Tibial nerve (tissue), 4 donors: ENCODE results near the gene HSD17B12. TPM values are rescaled to one million over a fixed set of nuclear protein-coding genes. Genes with fewer than 3 reads are reported as not detected.

Experiments
- DNase-seq, 2 donors: peaks; one replicate each; pipeline ENCODE4 v3.0.0-alpha.2; 2019; ENCODE audit warnings: low spot score in 2 of 2
- H3K27ac ChIP-seq, 4 donors: fragments of 200-600 bp; sonication (generic) in 3 of 4; one replicate each; pipeline ENCODE4 v1.5.1; 2017 to 2019; ENCODE audit warnings: mild to moderate bottlenecking in 1 of 4
- H3K27me3 ChIP-seq, 2 donors: fragments of 200-600 bp; sonication (generic) in 1 of 2; one replicate each; pipeline versions ENCODE4 v1.5.1 to v1.6.0; 2017 to 2019
- H3K36me3 ChIP-seq, 3 donors: fragments of 200-600 bp; sonication (generic); one replicate each; pipeline ENCODE4 v1.5.1; 2018 to 2019
- H3K4me1 ChIP-seq, 4 donors: fragments of 200-600 bp; sonication (generic) in 3 of 4; one replicate each; pipeline ENCODE4 v1.5.1; 2017 to 2019
- H3K4me3 ChIP-seq, 4 donors: fragments of 200-600 bp; sonication (generic) in 3 of 4; one replicate each; pipeline ENCODE4 v1.5.1; 2017 to 2019; ENCODE audit warnings: mild to moderate bottlenecking in 1 of 4, moderate library complexity in 1 of 4
- H3K9me3 ChIP-seq, 4 donors: fragments of 200-600 bp; sonication (generic) in 3 of 4; one replicate each; pipeline ENCODE4 v1.5.1; 2017 to 2019
- CTCF ChIP-seq, 5 experiments: fragments of 200-600 bp in 3 of 5; fragments of 450-650 bp in 2 of 5; sonication (generic) in 3 of 5; IDR thresholded peaks; one replicate each; pipeline ENCODE4 v1.5.1; 2016 to 2019; ENCODE audit warnings: antibody characterized with exemption in 5 of 5, mild to moderate bottlenecking in 3 of 5, moderate library complexity in 2 of 5
- EP300 ChIP-seq, 2 donors: sonication (generic); formaldehyde crosslinking; IDR thresholded peaks; one replicate each; pipeline ENCODE4 v1.6.1; 2017; ENCODE audit warnings: antibody characterized with exemption in 2 of 2, mild to moderate bottlenecking in 1 of 2
- POLR2A ChIP-seq, 2 donors: fragments of 450-650 bp; IDR thresholded peaks; one replicate each; pipeline ENCODE4 v1.6.1; 2017; ENCODE audit warnings: antibody characterized with exemption in 2 of 2, mild to moderate bottlenecking in 2 of 2, moderate library complexity in 2 of 2
- WGBS, 2 donors: methylation state at CpG; one replicate each; pipeline ENCODE4 v1.1.5; 2018; 5-methylcytosine and 5-hydroxymethylcytosine counted together
- total RNA-seq, 4 donors: library from RNA; depleted of rRNA; stranded (reverse); fragments of >200 nt; gene quantifications; one replicate each; pipeline ENCODE4 v1.1.0, GENCODE V29; 2016

HSD17B12 gene
- total RNA-seq, 4 donors from 2014 or later, result 54.9 to 75.9 (median 62.9) TPM

GRCh38 chr11:43879789-43880639 is 199.5 kb downstream of the HSD17B12 start:
- Histone ChIP-seq H3K27me3 (peaks cover 0 to 27% of the 10 kb centered on the region in 2 donors), H3K27ac (peak overlapping the region in 3 of 4 donors; percentile 62 to 86 (median 72)), H3K4me3 (peak overlapping the region; percentile 57 to 99 (median 92)), H3K9me3 (no peaks in the 10 kb centered on the region), H3K4me1 (peaks cover 0 to 27% (median 15%) of the 10 kb centered on the region in 4 donors), H3K36me3 (peaks cover 0 to 28% (median 4%) of the 10 kb centered on the region in 3 donors)
- 45 to 48% methylated on average over 13 of the region's 13 CpGs for WGBS, 2 donors
- TF ChIP-seq CTCF (IDR thresholded peaks at IDR 0.05), result no peak
- no peak for TF ChIP-seq EP300 (IDR thresholded peaks at IDR 0.05)
- TF ChIP-seq POLR2A (IDR thresholded peaks at IDR 0.05), result no peak
- DNase-seq, result no peak

GRCh38 chr11:43880640-43881159 is 200.2 kb downstream of the HSD17B12 start, which contains the start of gene ALKBH3:
Gene ALKBH3 (plus strand): TSS chr11:43880831. CDS start chr11:43882653, 1,822 bp downstream.
- Histone ChIP-seq H3K27ac (peak within 1 kb of the TSS in 3 of 4 donors; percentile 72 to 86 (median 74)), H3K4me3 (peak within 1 kb of the TSS; percentile 57 to 99 (median 92)), H3K9me3 (no peaks in the 10 kb centered on the region), H3K4me1 (peaks cover 0 to 27% (median 15%) of the 10 kb centered on the region in 4 donors), H3K36me3 (peaks cover 0 to 35% (median 4%) of the 10 kb centered on the region in 3 donors), H3K27me3 (peaks cover 0 to 20% of the 10 kb centered on the region in 2 donors)
- peak; percentile 86 to 87 for DNase-seq
- 0 to 1% methylated on average over 19 to 33 of the region's 36 CpGs for WGBS, 2 donors
- TF ChIP-seq POLR2A (IDR thresholded peaks at IDR 0.05) (no peak), EP300 (IDR thresholded peaks at IDR 0.05) (peak; percentile 42 to 86), CTCF (IDR thresholded peaks at IDR 0.05) (peak in 2 of 5 experiments; percentile 28 to 62)

- H3K27me3 ChIP-seq, result no peaks in the 10 kb centered on the region
- H3K9me3 ChIP-seq, result no peaks in the 10 kb centered on the region
- H3K4me3 ChIP-seq, result no peak overlapping the region
- 64 to 70% methylated on average over 3 of the region's 3 CpGs for WGBS, 2 donors
- TF ChIP-seq CTCF (IDR thresholded peaks at IDR 0.05) (no peak), EP300 (IDR thresholded peaks at IDR 0.05) (no peak), POLR2A (IDR thresholded peaks at IDR 0.05) (no peak)
- peaks cover under 1 to 81% (median 20%) of the 10 kb centered on the region in 3 donors for H3K36me3 ChIP-seq
- peaks cover 0 to 10% (median 0%) of the 10 kb centered on the region in 4 donors for H3K4me1 ChIP-seq
- no peak for DNase-seq
- H3K27ac ChIP-seq, result no peak overlapping the region
Measured at GRCh38 chr11:43892851-43893250, 212.3 kb downstream of the HSD17B12 start.

GRCh38 chr11:43894546-43894945 is 214.0 kb downstream of the HSD17B12 start:
- Histone ChIP-seq H3K9me3 (no peaks in the 10 kb centered on the region), H3K4me1 (peaks cover 0 to 10% (median 0%) of the 10 kb centered on the region in 4 donors), H3K27ac (peak overlapping the region in 1 of 4 donors; percentile 68), H3K4me3 (no peak overlapping the region), H3K27me3 (no peaks in the 10 kb centered on the region), H3K36me3 (peaks cover 3 to 84% (median 20%) of the 10 kb centered on the region in 3 donors)
- WGBS, 2 donors, result 50 to 82% methylated on average over 2 of the region's 2 CpGs
- TF ChIP-seq EP300 (IDR thresholded peaks at IDR 0.05), result no peak
- TF ChIP-seq CTCF (IDR thresholded peaks at IDR 0.05), result no peak
- no peak for TF ChIP-seq POLR2A (IDR thresholded peaks at IDR 0.05)
- no peak for DNase-seq
